Esophagus squamous epithelium (tissue), 5 donors: ENCODE measurements around the gene UBAC2. TPM values are rescaled to one million over a fixed set of nuclear protein-coding genes. Genes with fewer than 3 reads are reported as not detected.

Experiments used
- DNase-seq: peaks from one replicate; lab custom pipeline; 2025; lab: John Stamatoyannopoulos, UW
- H3K27ac ChIP-seq, 4 donors: fragments of 200-600 bp; sonication (generic); one replicate each; pipeline ENCODE4 v1.5.1; 2016 to 2019; ENCODE audit warnings: mild to moderate bottlenecking in 1 of 4
- H3K27me3 ChIP-seq, 4 donors: fragments of 200-600 bp; sonication (generic); 1 replicate in 3 of 4; 2 replicates in 1 of 4; pipeline versions ENCODE4 v1.5.1 to v1.6.0; 2017 to 2021; ENCODE audit warnings: antibody characterized with exemption in 1 of 4
- H3K36me3 ChIP-seq, 3 donors: fragments of 200-600 bp; sonication (generic); one replicate each; pipeline ENCODE4 v1.5.1; 2016 to 2019
- H3K4me1 ChIP-seq, 3 donors: fragments of 200-600 bp; sonication (generic); one replicate each; pipeline ENCODE4 v1.5.1; 2017 to 2019
- H3K4me3 ChIP-seq, 4 donors: fragments of 200-600 bp; sonication (generic); 1 replicate in 3 of 4; 2 replicates in 1 of 4; pipeline ENCODE4 v1.5.1; 2016 to 2019; ENCODE audit warnings: mild to moderate bottlenecking in 2 of 4, moderate library complexity in 1 of 4
- H3K9me3 ChIP-seq, 3 donors: fragments of 200-600 bp; sonication (generic); one replicate each; pipeline ENCODE4 v1.5.1; 2016 to 2019
- POLR2A ChIP-seq, 4 donors: fragments of 450-650 bp; IDR thresholded peaks; one replicate each; pipeline ENCODE4 v1.6.1; 2017; ENCODE audit warnings: antibody characterized with exemption in 4 of 4, mild to moderate bottlenecking in 4 of 4, moderate library complexity in 3 of 4
- WGBS, 2 donors: methylation state at CpG; one replicate each; pipeline ENCODE4 v1.1.5; 2018; 5-methylcytosine and 5-hydroxymethylcytosine counted together
- intact Hi-C: fragments of 100-400 bp; cut with DNase I; formaldehyde crosslinking; loops from one replicate; pipeline ENCODE4 v1.15.0; 2022
- total RNA-seq, 4 donors: library from RNA; depleted of rRNA; stranded (reverse); fragments of >200 nt; gene quantifications; one replicate each; pipeline ENCODE4 v1.1.0, GENCODE V29; 2016
- TF ChIP-seq, protein P1 (sequence below), 6 experiments: fragments of 450-650 bp in 4 of 6; fragments of 200-600 bp in 2 of 6; sonication (generic) in 2 of 6; IDR thresholded peaks; one replicate each; pipeline ENCODE4 v1.5.1; 2016 to 2019; ENCODE audit warnings: antibody characterized with exemption in 6 of 6, mild to moderate bottlenecking in 4 of 6, moderate library complexity in 4 of 6
- donor health status: DM: yes; HTN: yes; CAD: no.

UBAC2 gene
- total RNA-seq, 4 donors from 2014 or later = 60.8 to 84.6 (median 75.0) TPM

DNA sequence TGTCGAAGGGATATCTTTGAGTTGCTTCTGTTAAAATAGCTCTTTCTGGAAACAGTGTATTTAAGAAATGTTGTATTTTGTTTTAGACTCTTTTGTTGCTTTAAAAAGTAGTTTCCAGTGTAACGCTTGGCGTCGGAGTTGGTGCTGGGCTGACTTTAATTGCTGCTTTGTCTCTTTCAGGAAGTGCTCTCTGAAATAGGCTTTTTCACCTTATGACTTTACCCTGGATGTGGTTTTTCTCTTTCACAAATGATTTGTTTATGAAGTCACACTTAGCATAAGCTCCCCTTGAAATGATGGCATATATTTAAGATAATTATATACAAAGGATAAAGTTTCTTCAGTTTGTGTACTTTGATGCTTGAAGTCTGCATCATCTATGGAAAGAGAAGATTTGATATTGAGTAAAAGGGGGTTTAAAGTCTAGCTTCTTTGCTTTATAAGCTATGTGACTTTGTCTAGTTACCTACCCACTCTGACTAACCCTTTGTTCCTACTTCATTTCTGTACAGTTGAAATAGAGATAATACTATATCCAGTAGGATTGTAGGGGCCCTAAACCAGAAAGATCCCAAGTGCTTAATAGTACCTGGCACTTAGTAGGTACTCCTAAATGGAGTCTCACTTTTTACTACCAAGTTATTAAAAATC is 57.7 kb downstream of the UBAC2 start, which contains the start of gene GPR18:
TSS of gene GPR18 (minus strand) at position 170 of the 651 bp plus-strand sequence. CDS start 2,507 bp downstream, outside the sequence.
- WGBS, 2 donors = 42 to 67% methylated on average over 4 of the region's 4 CpGs
- Histone ChIP-seq H3K36me3 (peaks cover 0 to 50% (median 0%) of the 10 kb centered on the region in 3 donors), H3K27ac (peak within 1 kb of the TSS in 1 of 4 donors; percentile 47), H3K9me3 (no peaks in the 10 kb centered on the region), H3K4me1 (no peaks in the 10 kb centered on the region), H3K27me3 (no peaks in the 10 kb centered on the region), H3K4me3 (peak within 1 kb of the TSS in 2 of 4 donors; percentile 1 to 31)
- intact Hi-C loops = no loop called here
- DNase-seq = no peak
- peak in 1 of 4 donors; percentile 58 for TF ChIP-seq POLR2A (IDR thresholded peaks at IDR 0.05)
- TF ChIP-seq, protein P1, sequence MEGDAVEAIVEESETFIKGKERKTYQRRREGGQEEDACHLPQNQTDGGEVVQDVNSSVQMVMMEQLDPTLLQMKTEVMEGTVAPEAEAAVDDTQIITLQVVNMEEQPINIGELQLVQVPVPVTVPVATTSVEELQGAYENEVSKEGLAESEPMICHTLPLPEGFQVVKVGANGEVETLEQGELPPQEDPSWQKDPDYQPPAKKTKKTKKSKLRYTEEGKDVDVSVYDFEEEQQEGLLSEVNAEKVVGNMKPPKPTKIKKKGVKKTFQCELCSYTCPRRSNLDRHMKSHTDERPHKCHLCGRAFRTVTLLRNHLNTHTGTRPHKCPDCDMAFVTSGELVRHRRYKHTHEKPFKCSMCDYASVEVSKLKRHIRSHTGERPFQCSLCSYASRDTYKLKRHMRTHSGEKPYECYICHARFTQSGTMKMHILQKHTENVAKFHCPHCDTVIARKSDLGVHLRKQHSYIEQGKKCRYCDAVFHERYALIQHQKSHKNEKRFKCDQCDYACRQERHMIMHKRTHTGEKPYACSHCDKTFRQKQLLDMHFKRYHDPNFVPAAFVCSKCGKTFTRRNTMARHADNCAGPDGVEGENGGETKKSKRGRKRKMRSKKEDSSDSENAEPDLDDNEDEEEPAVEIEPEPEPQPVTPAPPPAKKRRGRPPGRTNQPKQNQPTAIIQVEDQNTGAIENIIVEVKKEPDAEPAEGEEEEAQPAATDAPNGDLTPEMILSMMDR (IDR thresholded peaks at IDR 0.05) = no peak

DNA sequence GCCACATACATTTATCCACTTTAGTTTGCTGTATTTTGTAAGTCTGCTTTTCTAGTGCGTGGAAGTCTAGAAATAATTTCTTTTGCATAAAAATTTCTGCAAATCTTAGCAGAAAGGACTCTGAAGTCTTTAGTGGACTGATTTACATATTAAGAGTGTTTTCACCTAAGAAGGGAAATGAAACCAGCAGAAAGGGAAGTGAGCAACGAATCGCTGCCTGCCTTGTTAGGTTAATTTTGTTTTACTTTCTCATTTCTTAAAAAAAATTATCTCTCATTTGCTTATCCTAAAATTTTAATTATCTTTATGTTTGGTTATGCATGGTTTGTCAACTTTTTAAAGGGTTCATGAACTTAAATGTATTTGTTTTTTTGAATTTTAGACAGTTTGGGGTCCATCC is 58.3 kb downstream of the UBAC2 start:
- no peaks in the 10 kb centered on the region for H3K9me3 ChIP-seq
- WGBS, 2 donors = 65% methylated on average over 3 of the region's 3 CpGs
- H3K4me3 ChIP-seq = no peak overlapping the region
- TF ChIP-seq POLR2A (IDR thresholded peaks at IDR 0.05) = no peak
- TF ChIP-seq, protein P1 (IDR thresholded peaks at IDR 0.05) = no peak
- peak overlapping the region in 1 of 4 donors; percentile 47 for H3K27ac ChIP-seq
- intact Hi-C loops = no loop called here
- H3K4me1 ChIP-seq = peaks cover 0 to 3% (median 2%) of the 10 kb centered on the region in 3 donors
- no peak for DNase-seq
- H3K27me3 ChIP-seq = no peaks in the 10 kb centered on the region
- peaks cover 0 to 50% (median 0%) of the 10 kb centered on the region in 3 donors for H3K36me3 ChIP-seq

DNA sequence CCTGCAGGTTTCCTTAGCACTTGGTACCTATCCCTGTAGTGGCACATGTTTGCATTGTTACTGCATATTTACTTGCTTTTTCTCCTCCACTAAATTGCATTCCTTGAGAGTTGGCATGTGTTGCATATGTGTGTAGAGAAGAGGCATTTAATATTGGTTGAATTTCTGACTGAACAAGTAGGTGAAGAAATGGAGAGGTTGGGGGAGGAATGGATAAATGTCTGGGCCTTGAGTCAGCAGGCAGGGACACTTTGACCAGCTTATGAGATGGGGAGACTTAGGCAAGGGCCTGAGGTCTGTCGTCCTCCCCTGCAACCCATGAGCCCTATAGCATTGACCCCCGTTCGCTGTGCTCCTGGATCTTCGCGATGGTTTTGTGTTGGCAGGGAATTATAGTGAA is 59.6 kb downstream of the UBAC2 start:
- Histone ChIP-seq H3K4me3 (no peak overlapping the region), H3K9me3 (no peaks in the 10 kb centered on the region), H3K27ac (no peak overlapping the region), H3K36me3 (peaks cover 0 to 49% (median 0%) of the 10 kb centered on the region in 3 donors), H3K4me1 (peaks cover 0 to 10% (median 4%) of the 10 kb centered on the region in 3 donors), H3K27me3 (no peaks in the 10 kb centered on the region)
- no peak for DNase-seq
- 85 to 88% methylated on average over 5 of the region's 5 CpGs for WGBS, 2 donors
- TF ChIP-seq, protein P1 (IDR thresholded peaks at IDR 0.05) = no peak
- TF ChIP-seq POLR2A (IDR thresholded peaks at IDR 0.05) = no peak
- intact Hi-C loops = no loop called here

DNA sequence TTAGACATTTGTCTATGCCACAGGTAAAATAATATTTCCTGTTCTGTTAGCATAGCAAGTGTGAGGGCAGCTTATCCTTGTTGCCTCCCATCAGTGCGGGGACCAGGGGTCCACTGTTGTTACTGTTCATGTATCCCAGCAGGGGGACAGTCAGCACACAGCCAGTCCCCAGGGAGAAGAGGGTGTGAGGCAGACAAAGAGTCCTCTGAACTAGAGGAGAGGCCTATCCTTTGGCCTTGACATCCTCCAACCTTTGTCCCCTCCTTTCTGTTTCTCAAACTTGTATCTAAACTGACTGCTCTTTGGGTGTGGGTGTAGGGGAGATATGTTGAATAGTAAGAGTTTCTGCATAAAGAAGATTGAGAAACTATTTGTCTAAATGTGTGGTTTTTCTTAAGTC is 60.4 kb downstream of the UBAC2 start:
- intact Hi-C loops = no loop called here
- H3K4me1 ChIP-seq = peaks cover 0 to 10% (median 4%) of the 10 kb centered on the region in 3 donors
- H3K36me3 ChIP-seq = peaks cover 0 to 44% (median 0%) of the 10 kb centered on the region in 3 donors
- H3K27me3 ChIP-seq = no peaks in the 10 kb centered on the region
- no peak overlapping the region for H3K27ac ChIP-seq
- H3K4me3 ChIP-seq = no peak overlapping the region
- WGBS, 2 donors = 89% methylated on average over 1 of the region's 1 CpG; no CpG with 5 or more reads in 1 of the 2 donors
- TF ChIP-seq, protein P1 (IDR thresholded peaks at IDR 0.05) = no peak
- TF ChIP-seq POLR2A (IDR thresholded peaks at IDR 0.05) = no peak
- no peak for DNase-seq
- no peaks in the 10 kb centered on the region for H3K9me3 ChIP-seq

DNA sequence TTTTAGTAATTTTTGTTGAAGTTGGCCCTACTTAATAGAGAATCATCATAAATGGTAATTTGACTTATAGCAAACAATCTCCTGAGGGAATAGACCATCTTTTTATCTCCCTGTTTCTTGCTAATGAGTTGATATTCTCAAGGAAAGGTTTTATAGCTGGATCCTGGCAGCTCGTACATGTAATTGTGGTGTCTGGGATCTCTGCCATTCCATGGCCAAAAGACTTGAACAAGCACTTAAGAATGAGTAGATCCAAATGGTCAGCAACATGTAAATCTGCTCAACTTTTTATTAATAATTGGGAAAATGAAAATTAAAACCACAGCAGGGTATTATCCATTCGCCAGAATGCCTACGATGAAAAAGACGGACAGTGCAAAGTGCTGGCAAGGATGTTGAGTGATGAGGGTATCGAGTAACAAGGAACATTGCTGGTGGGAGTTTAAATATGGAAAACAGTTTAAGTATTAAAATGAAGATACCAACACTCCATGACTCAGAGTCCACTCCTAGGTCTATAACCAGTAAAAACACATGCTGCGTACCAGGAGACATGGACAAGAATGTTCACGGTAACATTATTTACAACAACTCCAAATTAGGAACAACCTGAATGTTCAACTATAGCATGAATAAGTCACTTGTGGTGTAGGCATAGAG is 62.6 kb downstream of the UBAC2 start:
- Histone ChIP-seq H3K27ac (no peak overlapping the region), H3K27me3 (no peaks in the 10 kb centered on the region), H3K9me3 (no peaks in the 10 kb centered on the region), H3K4me3 (no peak overlapping the region), H3K4me1 (peaks cover 0 to 10% (median 4%) of the 10 kb centered on the region in 3 donors), H3K36me3 (peaks cover 0 to 42% (median 4%) of the 10 kb centered on the region in 3 donors)
- 86 to 93% methylated on average over 7 of the region's 7 CpGs for WGBS, 2 donors
- intact Hi-C loops = no loop called here
- DNase-seq = no peak
- TF ChIP-seq, protein P1 (IDR thresholded peaks at IDR 0.05) = no peak
- TF ChIP-seq POLR2A (IDR thresholded peaks at IDR 0.05) = no peak
